Ovary (tissue), 9 donors: ENCODE measurements around the gene CSRP3. TPM values are rescaled to one million over a fixed set of nuclear protein-coding genes. Genes with fewer than 3 reads are reported as not detected.

ENCODE experiments used
- DNase-seq, 5 donors: peaks; one replicate each; pipeline ENCODE4 v3.0.0-alpha.2; 2019 to 2020
- H3K27ac ChIP-seq, 2 donors: fragments of 200-600 bp; one replicate each; pipeline versions ENCODE4 v1.5.1 to v1.8.0; 2019 to 2022
- H3K27me3 ChIP-seq: fragments of 200-600 bp; one replicate; pipeline ENCODE4 v1.8.0; 2022
- H3K36me3 ChIP-seq: fragments of 200-600 bp; sonication (generic); one replicate; pipeline ENCODE4 v1.5.1; 2019
- H3K4me1 ChIP-seq: one replicate; pipeline ENCODE4 v1.8.1; 2013; ENCODE audit warnings: mild to moderate bottlenecking, moderate library complexity; ENCODE audit not compliant: insufficient read depth
- H3K4me3 ChIP-seq: fragments of 200-600 bp; sonication (generic); one replicate; pipeline ENCODE4 v1.5.1; 2017
- H3K9me3 ChIP-seq, 2 donors: fragments of 200-600 bp in 1 of 2; sonication (generic) in 1 of 2; one replicate each; pipeline versions ENCODE4 v1.5.1 to v1.8.1; 2013 to 2019; ENCODE audit warnings: mild to moderate bottlenecking in 1 of 2, moderate library complexity in 1 of 2
- EP300 ChIP-seq: sonication (generic); formaldehyde crosslinking; IDR thresholded peaks from one replicate; pipeline ENCODE4 v1.6.1; 2017; ENCODE audit warnings: antibody characterized with exemption
- POLR2A ChIP-seq: fragments of 450-650 bp; IDR thresholded peaks from one replicate; pipeline ENCODE4 v1.6.1; 2017; ENCODE audit warnings: antibody characterized with exemption, mild to moderate bottlenecking, moderate library complexity
- WGBS, 3 donors: extraction: QIAGEN DNeasy Blood & Tissue Kit in 1 of 3; methylation state at CpG; one replicate each; pipeline versions ENCODE4 v1.1.5 to v1.1.7; 2013 to 2017; 5-methylcytosine and 5-hydroxymethylcytosine counted together
- intact Hi-C, 4 donors: fragments of 100-400 bp; cut with DNase I; formaldehyde crosslinking; loops; one replicate each; pipeline versions ENCODE4 v1.11.0 to v1.15.1; 2022 to 2023
- polyA plus RNA-seq, 2 donors: library from polyadenylated mRNA; stranded (reverse); fragments of 200-250 nt in 1 of 2; fragments of 350-450 nt in 1 of 2; fragmentation: Illumina TruSeq in 1 of 2; extraction: RNeasy Lipid Tissue Mini Kit (QIAGEN cat#74804) in 1 of 2; gene quantifications; one replicate each; pipeline ENCODE4 v1.2.3, GENCODE V29; 2013 to 2014
- total RNA-seq, 7 donors: library from RNA; depleted of rRNA in 2 of 7; stranded (reverse); fragments of >200 nt in 2 of 7; fragmentation: NEBNext Ultra II Directional in 3 of 7; extraction: Animal tissue kit (Norgen Biotek cat#: 25700) in 3 of 7; gene quantifications; one replicate each; pipeline versions ENCODE4 v1.1.0 to v1.2.4, GENCODE V29; 2016 to 2023
- TF ChIP-seq, protein P1 (sequence below), 3 donors: fragments of 450-650 bp in 2 of 3; fragments of 200-600 bp in 1 of 3; IDR thresholded peaks; one replicate each; pipeline versions ENCODE4 v1.5.1 to v1.8.0; 2016 to 2022; ENCODE audit warnings: antibody characterized with exemption in 3 of 3, mild to moderate bottlenecking in 1 of 3
- donor health status: DM: no; HTN: no; CAD: no; lungs with moderate emphysema.
- donor health status: DM: no; HTN: no; CAD: no.
- donor health status: Bipolar disorder and iron deficiency.
- donor health status: DM: yes; HTN: yes; CAD: no.
- donor health status: DM: no; HTN: no; CAD: no.
- donor health status: DM: yes; HTN: yes; CAD: no.

Gene CSRP3
- total and polyA plus RNA-seq, 9 donors = 0.07 to 1.0 (median 0.52) TPM; not detected in 5

- DNase-seq = peak in 1 of 5 donors; percentile 27
- TF ChIP-seq, protein P1, sequence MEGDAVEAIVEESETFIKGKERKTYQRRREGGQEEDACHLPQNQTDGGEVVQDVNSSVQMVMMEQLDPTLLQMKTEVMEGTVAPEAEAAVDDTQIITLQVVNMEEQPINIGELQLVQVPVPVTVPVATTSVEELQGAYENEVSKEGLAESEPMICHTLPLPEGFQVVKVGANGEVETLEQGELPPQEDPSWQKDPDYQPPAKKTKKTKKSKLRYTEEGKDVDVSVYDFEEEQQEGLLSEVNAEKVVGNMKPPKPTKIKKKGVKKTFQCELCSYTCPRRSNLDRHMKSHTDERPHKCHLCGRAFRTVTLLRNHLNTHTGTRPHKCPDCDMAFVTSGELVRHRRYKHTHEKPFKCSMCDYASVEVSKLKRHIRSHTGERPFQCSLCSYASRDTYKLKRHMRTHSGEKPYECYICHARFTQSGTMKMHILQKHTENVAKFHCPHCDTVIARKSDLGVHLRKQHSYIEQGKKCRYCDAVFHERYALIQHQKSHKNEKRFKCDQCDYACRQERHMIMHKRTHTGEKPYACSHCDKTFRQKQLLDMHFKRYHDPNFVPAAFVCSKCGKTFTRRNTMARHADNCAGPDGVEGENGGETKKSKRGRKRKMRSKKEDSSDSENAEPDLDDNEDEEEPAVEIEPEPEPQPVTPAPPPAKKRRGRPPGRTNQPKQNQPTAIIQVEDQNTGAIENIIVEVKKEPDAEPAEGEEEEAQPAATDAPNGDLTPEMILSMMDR (IDR thresholded peaks at IDR 0.05) = no peak
- TF ChIP-seq POLR2A = no peak
- no peak for TF ChIP-seq EP300
- Histone ChIP-seq H3K4me3 (peak overlapping the region; percentile 39), H3K4me1 (peaks cover 8% of the 10 kb centered on the region), H3K27me3 (no peaks in the 10 kb centered on the region), H3K9me3 (no peaks in the 10 kb centered on the region), H3K36me3 (no peaks in the 10 kb centered on the region), H3K27ac (no peak overlapping the region)
- 1 to 2% (median 1%) methylated on average over 63 to 92 of the region's 92 CpGs for WGBS, 3 donors
- intact Hi-C loops = no loop called here
These were observed 39.7 kb upstream of the CSRP3 start for GRCh38 chr11:19241260-19242178.

GRCh38 chr11:19240420-19241259 lies 38.9 kb upstream of the CSRP3 start, which contains the start of gene E2F8:
E2F8 (minus strand) TSS chr11:19240945; CDS start chr11:19240121, 824 bp downstream.
- WGBS, 3 donors = 1% methylated on average over 49 to 59 of the region's 59 CpGs
- no peaks in the 10 kb centered on the region for H3K36me3 ChIP-seq
- no peak within 1 kb of the TSS for H3K27ac ChIP-seq
- no peaks in the 10 kb centered on the region for H3K27me3 ChIP-seq
- peak within 1 kb of the TSS; percentile 39 for H3K4me3 ChIP-seq
- intact Hi-C loops = no loop called here
- TF ChIP-seq POLR2A = no peak
- TF ChIP-seq, protein P1 (IDR thresholded peaks at IDR 0.05) = no peak
- H3K9me3 ChIP-seq = no peaks in the 10 kb centered on the region
- DNase-seq = peak; percentile 73 to 89 (median 84)
- peaks cover 8% of the 10 kb centered on the region for H3K4me1 ChIP-seq

- H3K9me3 ChIP-seq = no peaks in the 10 kb centered on the region
- TF ChIP-seq, protein P1 (IDR thresholded peaks at IDR 0.05) = no peak
- no peak for TF ChIP-seq POLR2A
- no peak for TF ChIP-seq EP300
- no peak overlapping the region for H3K4me3 ChIP-seq
- H3K27me3 ChIP-seq = no peaks in the 10 kb centered on the region
- intact Hi-C loops = no loop called here
- no peak overlapping the region for H3K27ac ChIP-seq
- peaks cover 8% of the 10 kb centered on the region for H3K4me1 ChIP-seq
- 92 to 98% (median 95%) methylated on average over 3 of the region's 3 CpGs for WGBS, 3 donors
- H3K36me3 ChIP-seq = no peaks in the 10 kb centered on the region
- DNase-seq = no peak
These were observed 37.3 kb upstream of the CSRP3 start for GRCh38 chr11:19239039-19239438.

DNA sequence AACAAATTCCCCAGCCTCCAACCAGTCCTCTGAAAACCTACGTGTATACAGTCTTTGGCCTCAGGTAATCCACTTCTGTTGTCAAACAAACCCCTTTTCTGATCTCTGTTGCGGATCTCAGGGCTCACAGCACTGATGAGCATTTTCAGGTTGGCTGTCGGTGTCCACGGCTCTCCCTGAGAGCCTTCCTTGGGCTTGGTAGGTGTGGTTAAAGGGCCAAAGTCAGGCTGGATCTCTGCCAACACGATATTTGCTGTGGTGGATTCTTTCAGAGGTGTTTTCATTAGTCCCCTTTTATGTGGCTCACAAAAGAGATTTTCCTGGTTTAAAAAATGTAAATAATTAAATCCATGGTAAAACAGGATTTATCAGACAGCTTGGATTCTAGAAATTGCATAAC lies 36.0 kb upstream of the CSRP3 start:
- no peak for TF ChIP-seq POLR2A
- Histone ChIP-seq H3K36me3 (no peaks in the 10 kb centered on the region), H3K27me3 (no peaks in the 10 kb centered on the region), H3K27ac (no peak overlapping the region), H3K4me1 (peaks cover 8% of the 10 kb centered on the region), H3K4me3 (no peak overlapping the region), H3K9me3 (no peaks in the 10 kb centered on the region)
- intact Hi-C loops = no loop called here
- WGBS, 3 donors = 63 to 73% (median 64%) methylated on average over 5 of the region's 5 CpGs
- DNase-seq = no peak
